C4-2B (cell line): Measurements from ENCODE around the gene UCHL5.

ENCODE experiments used
- CTCF ChIP-seq: fragments of 450-650 bp; conservative IDR thresholded peaks from 2 replicates; pipeline ENCODE4 v1.5.1; 2017; ENCODE audit warnings: mild to moderate bottlenecking
- ZFX ChIP-seq: fragments of 450-650 bp; IDR thresholded peaks from 2 replicates; pipeline ENCODE4 v1.6.1; 2017

GRCh38 chr1:192973202-192973601 lies 86.0 kb downstream of the UCHL5 start:
- no peak for TF ChIP-seq CTCF
- TF ChIP-seq ZFX: no peak
